ENCODE data around the gene RPL28.

RPL28 gene

GRCh38 chr19:55353356-55353802 is 32.4 kb upstream of the RPL28 start:
- peaks cover 21% of the 10 kb centered on the region for H3K4me1 ChIP-seq (ENCODE audit: control insufficient read depth, insufficient read depth, low read length, poor library complexity, severe bottlenecking)
- no peaks in the 10 kb centered on the region for H3K9me3 ChIP-seq (ENCODE audit: control insufficient read depth, low read length)
- H3K27ac ChIP-seq (ENCODE audit: insufficient read depth, low read length, poor library complexity, severe bottlenecking): no peak overlapping the region
- DNase-seq: no peak
- no peaks in the 10 kb centered on the region for H3K36me3 ChIP-seq (ENCODE audit: control insufficient read depth, insufficient read depth, low read length)
- peak overlapping the region; percentile 52 for H3K4me3 ChIP-seq (ENCODE audit: insufficient read depth, low read depth, low read length, poor library complexity, severe bottlenecking)
- peaks cover 21% of the 10 kb centered on the region for H3K27me3 ChIP-seq (replicated peaks; ENCODE audit: control insufficient read depth, insufficient read depth, low read length, poor library complexity, severe bottlenecking)

GRCh38 chr19:55353803-55354697 is 31.7 kb upstream of the RPL28 start:
- no peaks in the 10 kb centered on the region for H3K9me3 ChIP-seq (ENCODE audit: control insufficient read depth, low read length)
- peaks cover 21% of the 10 kb centered on the region for H3K4me1 ChIP-seq (ENCODE audit: control insufficient read depth, insufficient read depth, low read length, poor library complexity, severe bottlenecking)
- DNase-seq: peak; percentile 51 to 71 (median 66)
- H3K27me3 ChIP-seq (replicated peaks; ENCODE audit: control insufficient read depth, insufficient read depth, low read length, poor library complexity, severe bottlenecking): peaks cover 21% of the 10 kb centered on the region
- H3K36me3 ChIP-seq (ENCODE audit: control insufficient read depth, insufficient read depth, low read length): no peaks in the 10 kb centered on the region
- peak overlapping the region; percentile 52 for H3K4me3 ChIP-seq (ENCODE audit: insufficient read depth, low read depth, low read length, poor library complexity, severe bottlenecking)
- H3K27ac ChIP-seq (ENCODE audit: insufficient read depth, low read length, poor library complexity, severe bottlenecking): no peak overlapping the region

GRCh38 chr19:55354698-55355212 is 31.0 kb upstream of the RPL28 start, which contains the start of gene COX6B2:
COX6B2 (minus strand) TSS chr19:55354719; CDS start chr19:55354521, 198 bp downstream.
- Histone ChIP-seq H3K4me1 (ENCODE audit: control insufficient read depth, insufficient read depth, low read length, poor library complexity, severe bottlenecking) (peaks cover 21% of the 10 kb centered on the region), H3K9me3 (ENCODE audit: control insufficient read depth, low read length) (no peaks in the 10 kb centered on the region), H3K27me3 (replicated peaks; ENCODE audit: control insufficient read depth, insufficient read depth, low read length, poor library complexity, severe bottlenecking) (peaks cover 21% of the 10 kb centered on the region), H3K27ac (ENCODE audit: insufficient read depth, low read length, poor library complexity, severe bottlenecking) (no peak within 1 kb of the TSS), H3K4me3 (ENCODE audit: insufficient read depth, low read depth, low read length, poor library complexity, severe bottlenecking) (peak within 1 kb of the TSS; percentile 52), H3K36me3 (ENCODE audit: control insufficient read depth, insufficient read depth, low read length) (no peaks in the 10 kb centered on the region)
- no peak for DNase-seq

DNA sequence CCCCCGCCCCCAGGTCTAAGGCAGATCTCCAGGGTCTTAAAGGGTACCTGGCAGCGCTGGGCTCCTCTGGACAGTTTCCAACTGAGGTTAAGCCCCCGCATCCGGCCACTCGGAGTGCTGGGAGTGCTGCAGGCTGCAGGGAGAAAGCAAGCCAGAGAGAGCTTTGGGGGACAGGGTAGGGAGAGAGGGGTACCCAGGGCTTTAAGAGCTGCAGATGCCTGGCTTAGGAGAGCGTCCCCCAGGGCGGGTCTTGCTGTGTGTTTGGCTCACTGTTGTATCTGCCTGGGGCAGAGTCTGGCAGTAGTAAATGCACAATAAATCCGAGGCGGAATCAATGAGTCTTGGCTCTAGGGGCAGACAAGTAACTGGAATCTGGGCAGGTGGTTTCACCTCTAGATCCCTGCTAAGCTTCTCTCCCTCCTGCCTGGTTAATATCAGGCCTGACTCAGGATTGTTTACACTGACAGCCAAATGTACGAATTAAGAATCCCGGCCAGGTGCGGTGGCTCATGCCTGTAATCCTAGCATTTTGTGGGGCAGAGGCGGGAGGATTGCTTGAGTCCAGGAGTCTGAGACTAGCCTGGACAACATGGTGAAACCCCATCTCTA is 30.4 kb upstream of the RPL28 start:
- Histone ChIP-seq H3K4me3 (ENCODE audit: insufficient read depth, low read depth, low read length, poor library complexity, severe bottlenecking) (no peak overlapping the region), H3K27ac (ENCODE audit: insufficient read depth, low read length, poor library complexity, severe bottlenecking) (no peak overlapping the region), H3K4me1 (ENCODE audit: control insufficient read depth, insufficient read depth, low read length, poor library complexity, severe bottlenecking) (peaks cover 21% of the 10 kb centered on the region), H3K9me3 (ENCODE audit: control insufficient read depth, low read length) (no peaks in the 10 kb centered on the region), H3K27me3 (replicated peaks; ENCODE audit: control insufficient read depth, insufficient read depth, low read length, poor library complexity, severe bottlenecking) (peaks cover 21% of the 10 kb centered on the region), H3K36me3 (ENCODE audit: control insufficient read depth, insufficient read depth, low read length) (no peaks in the 10 kb centered on the region)
- DNase-seq: no peak

- H3K27ac ChIP-seq (ENCODE audit: insufficient read depth, low read length, poor library complexity, severe bottlenecking): no peak overlapping the region
- H3K4me1 ChIP-seq (ENCODE audit: control insufficient read depth, insufficient read depth, low read length, poor library complexity, severe bottlenecking): peaks cover 12% of the 10 kb centered on the region
- DNase-seq: no peak
- peaks cover 13% of the 10 kb centered on the region for H3K27me3 ChIP-seq (replicated peaks; ENCODE audit: control insufficient read depth, insufficient read depth, low read length, poor library complexity, severe bottlenecking)
- no peaks in the 10 kb centered on the region for H3K36me3 ChIP-seq (ENCODE audit: control insufficient read depth, insufficient read depth, low read length)
- no peak overlapping the region for H3K4me3 ChIP-seq (ENCODE audit: insufficient read depth, low read depth, low read length, poor library complexity, severe bottlenecking)
- no peaks in the 10 kb centered on the region for H3K9me3 ChIP-seq (ENCODE audit: control insufficient read depth, low read length)
Observed at GRCh38 chr19:55358493-55358892, 27.2 kb upstream of the RPL28 start.

GRCh38 chr19:55358943-55359908 is 26.5 kb upstream of the RPL28 start:
- peaks cover 5% of the 10 kb centered on the region for H3K4me1 ChIP-seq (ENCODE audit: control insufficient read depth, insufficient read depth, low read length, poor library complexity, severe bottlenecking)
- H3K27ac ChIP-seq (ENCODE audit: insufficient read depth, low read length, poor library complexity, severe bottlenecking): no peak overlapping the region
- no peaks in the 10 kb centered on the region for H3K36me3 ChIP-seq (ENCODE audit: control insufficient read depth, insufficient read depth, low read length)
- no peak overlapping the region for H3K4me3 ChIP-seq (ENCODE audit: insufficient read depth, low read depth, low read length, poor library complexity, severe bottlenecking)
- no peak for DNase-seq
- no peaks in the 10 kb centered on the region for H3K9me3 ChIP-seq (ENCODE audit: control insufficient read depth, low read length)
- H3K27me3 ChIP-seq (replicated peaks; ENCODE audit: control insufficient read depth, insufficient read depth, low read length, poor library complexity, severe bottlenecking): peaks cover 6% of the 10 kb centered on the region

DNA sequence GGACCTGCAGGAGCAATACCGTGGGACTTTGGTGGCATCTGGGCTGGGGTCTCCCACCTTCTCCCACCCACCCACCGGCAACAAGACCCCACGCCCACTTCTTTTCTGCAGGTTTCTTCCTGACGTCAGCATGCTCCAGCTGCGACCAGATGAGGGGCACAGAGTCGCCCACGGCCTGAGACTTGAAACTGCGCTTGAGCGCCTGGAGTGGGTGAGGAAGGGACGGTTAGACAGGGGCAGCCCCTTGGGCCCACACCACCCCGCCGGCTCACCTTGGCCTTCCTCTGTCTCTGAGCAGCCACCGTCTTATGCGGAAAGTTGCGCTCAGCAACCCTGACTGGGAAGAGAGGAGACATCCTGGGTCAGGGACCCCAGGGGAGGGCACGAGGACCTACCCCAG is 24.8 kb upstream of the RPL28 start:
- Histone ChIP-seq H3K36me3 (ENCODE audit: control insufficient read depth, insufficient read depth, low read length) (no peaks in the 10 kb centered on the region), H3K4me3 (ENCODE audit: insufficient read depth, low read depth, low read length, poor library complexity, severe bottlenecking) (no peak overlapping the region), H3K9me3 (ENCODE audit: control insufficient read depth, low read length) (no peaks in the 10 kb centered on the region), H3K27me3 (replicated peaks; ENCODE audit: control insufficient read depth, insufficient read depth, low read length, poor library complexity, severe bottlenecking) (no peaks in the 10 kb centered on the region), H3K4me1 (ENCODE audit: control insufficient read depth, insufficient read depth, low read length, poor library complexity, severe bottlenecking) (no peaks in the 10 kb centered on the region), H3K27ac (ENCODE audit: insufficient read depth, low read length, poor library complexity, severe bottlenecking) (no peak overlapping the region)
- no peak for DNase-seq

DNA sequence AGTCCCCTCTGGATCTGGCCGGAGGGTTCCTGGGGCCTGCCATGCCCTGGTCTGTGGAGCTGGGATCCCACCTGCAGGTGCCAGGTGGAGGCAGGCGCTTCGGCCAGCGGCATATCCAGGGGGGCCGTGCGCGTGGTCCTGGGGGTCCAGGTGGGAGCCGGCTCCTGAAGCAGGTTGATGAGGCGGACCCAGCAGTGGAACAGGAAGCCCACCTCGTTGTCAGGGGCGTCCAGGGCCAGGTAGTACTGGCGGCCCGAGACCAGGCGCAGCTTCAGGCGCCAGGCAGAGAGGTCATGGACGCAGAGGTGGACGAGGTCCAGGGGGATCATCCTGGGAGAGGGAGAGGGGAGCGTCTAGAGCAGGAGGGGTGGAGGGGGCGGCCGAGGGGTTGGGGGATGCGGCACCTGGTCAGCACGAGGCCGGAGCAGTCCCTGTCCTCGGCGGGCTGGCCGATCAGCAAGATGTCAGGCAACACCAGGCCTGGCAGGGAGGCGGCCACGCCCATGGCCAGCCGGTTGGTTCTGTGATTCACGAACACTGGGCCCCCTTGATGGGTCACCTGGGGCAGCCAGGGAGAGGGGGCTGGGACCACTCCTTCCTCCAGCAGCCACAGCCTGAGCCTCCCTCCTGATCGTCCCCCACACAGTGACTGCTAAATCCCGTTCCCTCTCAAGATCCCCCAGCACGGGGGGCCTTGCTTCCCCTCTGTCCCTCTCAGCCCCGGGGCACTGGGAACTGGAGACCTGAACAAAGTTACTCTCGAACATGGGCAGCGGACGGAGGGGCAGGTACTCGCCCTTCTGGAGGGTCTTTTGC is 23.4 kb upstream of the RPL28 start:
- H3K9me3 ChIP-seq (ENCODE audit: control insufficient read depth, low read length): no peaks in the 10 kb centered on the region
- no peak overlapping the region for H3K27ac ChIP-seq (ENCODE audit: insufficient read depth, low read length, poor library complexity, severe bottlenecking)
- no peak overlapping the region for H3K4me3 ChIP-seq (ENCODE audit: insufficient read depth, low read depth, low read length, poor library complexity, severe bottlenecking)
- no peaks in the 10 kb centered on the region for H3K4me1 ChIP-seq (ENCODE audit: control insufficient read depth, insufficient read depth, low read length, poor library complexity, severe bottlenecking)
- no peak for DNase-seq
- H3K36me3 ChIP-seq (ENCODE audit: control insufficient read depth, insufficient read depth, low read length): no peaks in the 10 kb centered on the region
- no peaks in the 10 kb centered on the region for H3K27me3 ChIP-seq (replicated peaks; ENCODE audit: control insufficient read depth, insufficient read depth, low read length, poor library complexity, severe bottlenecking)

Measured in effector memory CD4-positive, alpha-beta T cell (primary cell).